SHP77 treated with DMSO at 0.1 percent for 48 hours (cell line): ENCODE measurements around the gene TBX6.
"Not testable (repeated sequence)": the region's sequence is repeated elsewhere in the genome, so short reads cannot be mapped to it uniquely, and the experiment has no call there.

Experiments
- DNase-seq: peaks from one replicate; lab custom pipeline; 2025; lab: John Stamatoyannopoulos, UW

Gene TBX6

GRCh38 chr16:30091474-30092372 lies at the start of gene TBX6:
Gene TBX6, minus strand, starts transcription at chr16:30091924. Its CDS starts 731 bp downstream, at chr16:30091193.
- DNase-seq = peak; percentile 90

GRCh38 chr16:30139583-30140481 lies 48.1 kb upstream of the TBX6 start:
- peak; percentile 18 for DNase-seq

GRCh38 chr16:30137897-30138296 lies 46.2 kb upstream of the TBX6 start:
- no peak for DNase-seq

GRCh38 chr16:30136971-30137605 lies 45.4 kb upstream of the TBX6 start:
- no peak for DNase-seq

GRCh38 chr16:30132591-30132990 lies 40.9 kb upstream of the TBX6 start:
- no peak for DNase-seq

GRCh38 chr16:30131869-30132475 lies 40.2 kb upstream of the TBX6 start:
- peak; percentile 48 for DNase-seq

GRCh38 chr16:30127993-30128392 lies 36.3 kb upstream of the TBX6 start:
- no peak for DNase-seq

GRCh38 chr16:30125690-30126089 lies 34.0 kb upstream of the TBX6 start:
- DNase-seq = not testable (repeated sequence)

GRCh38 chr16:30124985-30125379 lies 33.3 kb upstream of the TBX6 start:
- DNase-seq = no peak

GRCh38 chr16:30122604-30123160 lies 31.0 kb upstream of the TBX6 start:
- DNase-seq = no peak

- DNase-seq = no peak
Observed at GRCh38 chr16:30121741-30122571, 30.2 kb upstream of the TBX6 start.

- DNase-seq = no peak
Observed at GRCh38 chr16:30120340-30121105, 28.8 kb upstream of the TBX6 start.

GRCh38 chr16:30119428-30119827 lies 27.7 kb upstream of the TBX6 start:
- DNase-seq = no peak

- no peak for DNase-seq
Observed at GRCh38 chr16:30117768-30118167, 26.0 kb upstream of the TBX6 start.

GRCh38 chr16:30116291-30117207 lies 24.8 kb upstream of the TBX6 start:
- no peak for DNase-seq

GRCh38 chr16:30115238-30115637 lies 23.5 kb upstream of the TBX6 start:
- DNase-seq = no peak

- not testable (repeated sequence) for DNase-seq
Observed at GRCh38 chr16:30114833-30115232, 23.1 kb upstream of the TBX6 start.

- no peak for DNase-seq
Observed at GRCh38 chr16:30114411-30114810, 22.7 kb upstream of the TBX6 start.
